ENCODE measurements around the gene CCDC57. TPM values are rescaled to one million over a fixed set of nuclear protein-coding genes. Genes with fewer than 3 reads are reported as not detected.

Gene CCDC57
- total and polyA plus RNA-seq, 2 experiments from 2014 or later = 15.7 to 29.8 TPM

- Histone ChIP-seq H3K4me3 (no peak overlapping the region), H3K36me3 (replicated peaks; ENCODE audit: insufficient read depth, low read depth) (no peaks in the 10 kb centered on the region), H4K20me1 (ENCODE audit: insufficient read depth, poor library complexity, severe bottlenecking) (peaks cover 12% of the 10 kb centered on the region), H3K4me2 (no peak overlapping the region), H3K27me3 (no peaks in the 10 kb centered on the region), H3K4me1 (ENCODE audit: insufficient read depth) (no peaks in the 10 kb centered on the region), H3K79me2 (no peaks in the 10 kb centered on the region), H3K27ac (no peak overlapping the region), H3K9me3 (ENCODE audit: low read depth) (no peaks in the 10 kb centered on the region), H2AFZ (no peak overlapping the region), H3K9me2 (replicated peaks; ENCODE audit: insufficient read depth) (no peaks in the 10 kb centered on the region)
- no peak for DNase-seq (ENCODE audit: low spot score)
- no peak for TF ChIP-seq EZH2phosphoT487 (IDR thresholded peaks at IDR 0.05; ENCODE audit: low read depth, severe bottlenecking, unreplicated experiment)
- TF ChIP-seq, protein P1, sequence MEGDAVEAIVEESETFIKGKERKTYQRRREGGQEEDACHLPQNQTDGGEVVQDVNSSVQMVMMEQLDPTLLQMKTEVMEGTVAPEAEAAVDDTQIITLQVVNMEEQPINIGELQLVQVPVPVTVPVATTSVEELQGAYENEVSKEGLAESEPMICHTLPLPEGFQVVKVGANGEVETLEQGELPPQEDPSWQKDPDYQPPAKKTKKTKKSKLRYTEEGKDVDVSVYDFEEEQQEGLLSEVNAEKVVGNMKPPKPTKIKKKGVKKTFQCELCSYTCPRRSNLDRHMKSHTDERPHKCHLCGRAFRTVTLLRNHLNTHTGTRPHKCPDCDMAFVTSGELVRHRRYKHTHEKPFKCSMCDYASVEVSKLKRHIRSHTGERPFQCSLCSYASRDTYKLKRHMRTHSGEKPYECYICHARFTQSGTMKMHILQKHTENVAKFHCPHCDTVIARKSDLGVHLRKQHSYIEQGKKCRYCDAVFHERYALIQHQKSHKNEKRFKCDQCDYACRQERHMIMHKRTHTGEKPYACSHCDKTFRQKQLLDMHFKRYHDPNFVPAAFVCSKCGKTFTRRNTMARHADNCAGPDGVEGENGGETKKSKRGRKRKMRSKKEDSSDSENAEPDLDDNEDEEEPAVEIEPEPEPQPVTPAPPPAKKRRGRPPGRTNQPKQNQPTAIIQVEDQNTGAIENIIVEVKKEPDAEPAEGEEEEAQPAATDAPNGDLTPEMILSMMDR (IDR thresholded peaks at IDR 0.05; ENCODE audit: poor library complexity) = no peak
- no peak for TF ChIP-seq EZH2 (IDR thresholded peaks at IDR 0.05; ENCODE audit: borderline replicate concordance)
- WGBS (ENCODE audit: low lambda C conversion rate, missing lambda C conversion rate) = 97% methylated on average over 29 of the region's 31 CpGs
Measured at GRCh38 chr17:82084373-82085030, 128.1 kb downstream of the CCDC57 start.

- 95% methylated on average over 25 of the region's 55 CpGs for WGBS (ENCODE audit: low lambda C conversion rate, missing lambda C conversion rate)
- TF ChIP-seq EZH2 (IDR thresholded peaks at IDR 0.05; ENCODE audit: borderline replicate concordance) (no peak), EZH2phosphoT487 (IDR thresholded peaks at IDR 0.05; ENCODE audit: low read depth, severe bottlenecking, unreplicated experiment) (no peak)
- TF ChIP-seq, protein P1 (IDR thresholded peaks at IDR 0.05; ENCODE audit: poor library complexity) = no peak
- Histone ChIP-seq H3K4me3 (no peak overlapping the region), H2AFZ (no peak overlapping the region), H3K9me2 (replicated peaks; ENCODE audit: insufficient read depth) (no peaks in the 10 kb centered on the region), H3K4me1 (ENCODE audit: insufficient read depth) (no peaks in the 10 kb centered on the region), H3K27me3 (no peaks in the 10 kb centered on the region), H3K36me3 (replicated peaks; ENCODE audit: insufficient read depth, low read depth) (no peaks in the 10 kb centered on the region), H4K20me1 (ENCODE audit: insufficient read depth, poor library complexity, severe bottlenecking) (peaks cover 10% of the 10 kb centered on the region), H3K79me2 (no peaks in the 10 kb centered on the region), H3K27ac (no peak overlapping the region), H3K9me3 (ENCODE audit: low read depth) (no peaks in the 10 kb centered on the region), H3K4me2 (no peak overlapping the region)
- no peak for DNase-seq (ENCODE audit: low spot score)
Measured at GRCh38 chr17:82083533-82084359, 128.9 kb downstream of the CCDC57 start.

DNA sequence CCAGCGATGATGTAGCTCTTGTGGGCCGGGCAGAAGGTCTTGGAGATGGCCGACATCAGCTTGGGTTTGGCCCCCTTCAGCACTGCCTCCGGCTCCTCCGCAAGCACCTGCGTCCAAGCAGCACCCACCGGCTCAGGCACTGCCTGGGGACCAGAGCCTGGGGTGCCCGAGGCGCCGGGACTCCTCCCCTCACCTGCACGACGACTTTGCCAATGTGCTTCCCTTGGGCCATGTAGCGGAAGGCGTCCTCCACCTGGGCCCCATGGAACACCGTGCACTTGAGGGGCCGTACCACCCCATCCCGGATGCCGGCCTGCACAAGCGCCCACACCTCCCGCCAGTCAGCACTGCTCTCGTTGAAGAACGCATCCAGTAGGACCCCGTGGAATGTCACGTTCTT lies 129.6 kb downstream of the CCDC57 start:
- Histone ChIP-seq H3K79me2 (no peaks in the 10 kb centered on the region), H3K4me2 (no peak overlapping the region), H4K20me1 (ENCODE audit: insufficient read depth, poor library complexity, severe bottlenecking) (peaks cover 4% of the 10 kb centered on the region), H3K27ac (no peak overlapping the region), H3K9me3 (ENCODE audit: low read depth) (no peaks in the 10 kb centered on the region), H3K4me3 (no peak overlapping the region), H3K9me2 (replicated peaks; ENCODE audit: insufficient read depth) (no peaks in the 10 kb centered on the region), H3K36me3 (replicated peaks; ENCODE audit: insufficient read depth, low read depth) (no peaks in the 10 kb centered on the region), H3K27me3 (no peaks in the 10 kb centered on the region), H2AFZ (no peak overlapping the region), H3K4me1 (ENCODE audit: insufficient read depth) (no peaks in the 10 kb centered on the region)
- TF ChIP-seq EZH2phosphoT487 (IDR thresholded peaks at IDR 0.05; ENCODE audit: low read depth, severe bottlenecking, unreplicated experiment) (no peak), EZH2 (IDR thresholded peaks at IDR 0.05; ENCODE audit: borderline replicate concordance) (no peak)
- TF ChIP-seq, protein P1 (IDR thresholded peaks at IDR 0.05; ENCODE audit: poor library complexity) = no peak
- DNase-seq (ENCODE audit: low spot score) = no peak
- 97% methylated on average over 24 of the region's 24 CpGs for WGBS (ENCODE audit: low lambda C conversion rate, missing lambda C conversion rate)

Measured in hepatocyte (in vitro differentiated cells).